ENCODE results near the gene PLEKHF1.
"Not testable (repeated sequence)": the region's sequence is repeated elsewhere in the genome, so short reads cannot be mapped to it uniquely, and the experiment has no call there.

PLEKHF1 gene

GRCh38 chr19:29665826-29666577 lies 741 bp downstream of the PLEKHF1 start:
- no peak for DNase-seq

- no peak for DNase-seq
Measured at GRCh38 chr19:29666578-29667386, 1.5 kb downstream of the PLEKHF1 start.

GRCh38 chr19:29667387-29667783 lies 2.1 kb downstream of the PLEKHF1 start:
- DNase-seq: no peak

GRCh38 chr19:29667901-29668341 lies 2.7 kb downstream of the PLEKHF1 start:
- DNase-seq: peak; percentile 72

GRCh38 chr19:29668746-29669609 lies 3.7 kb downstream of the PLEKHF1 start:
- DNase-seq: no peak

- no peak for DNase-seq
Measured at GRCh38 chr19:29670255-29670654, 5.0 kb downstream of the PLEKHF1 start.

- DNase-seq: not testable (repeated sequence)
Measured at GRCh38 chr19:29671026-29671392, 5.7 kb downstream of the PLEKHF1 start.

- peak; percentile 90 for DNase-seq
Measured at GRCh38 chr19:29671393-29672160, 6.3 kb downstream of the PLEKHF1 start.

GRCh38 chr19:29672319-29672932 lies 7.2 kb downstream of the PLEKHF1 start:
- DNase-seq: no peak

- DNase-seq: peak; percentile 88
Measured at GRCh38 chr19:29672933-29673336, 7.7 kb downstream of the PLEKHF1 start.

- DNase-seq: no peak
Measured at GRCh38 chr19:29673451-29674371, 8.4 kb downstream of the PLEKHF1 start.

- no peak for DNase-seq
Measured at GRCh38 chr19:29674374-29675119, 9.3 kb downstream of the PLEKHF1 start.

GRCh38 chr19:29675120-29675649 lies 9.9 kb downstream of the PLEKHF1 start:
- DNase-seq: no peak

GRCh38 chr19:29675650-29676186 lies 10.5 kb downstream of the PLEKHF1 start:
- DNase-seq: no peak

- no peak for DNase-seq
Measured at GRCh38 chr19:29676586-29676985, 11.3 kb downstream of the PLEKHF1 start.

GRCh38 chr19:29677001-29677817 lies 11.9 kb downstream of the PLEKHF1 start:
- no peak for DNase-seq

GRCh38 chr19:29678484-29679106 lies 13.3 kb downstream of the PLEKHF1 start:
- DNase-seq: no peak

GRCh38 chr19:29679598-29680210 lies 14.4 kb downstream of the PLEKHF1 start:
- no peak for DNase-seq

Data from CD4-positive, alpha-beta T cell treated with Interleukin-10 for 1 hour (primary cell).